Mesenchymal stem cell (in vitro differentiated cells and primary cell): ENCODE data around the gene FNTB.

Experiments
- DNase-seq: peaks from one replicate; pipeline ENCODE4 v3.0.0-alpha.2; 2013
- H2AFZ ChIP-seq: one replicate; pipeline ENCODE4 v1.6.1; 2013; ENCODE audit warnings: low read depth, mild to moderate bottlenecking, control low read depth, inconsistent platforms, low read length, moderate library complexity
- H2AK5ac ChIP-seq: 2 replicates; pipeline ENCODE4 v1.6.1; 2013; ENCODE audit warnings: low read length, moderate library complexity, mild to moderate bottlenecking, inconsistent platforms; ENCODE audit not compliant: severe bottlenecking
- H2BK120ac ChIP-seq: one replicate; pipeline ENCODE4 v1.6.1; 2013; ENCODE audit warnings: low read depth, mild to moderate bottlenecking, inconsistent platforms, low read length, moderate library complexity
- H2BK12ac ChIP-seq, 2 experiments: one replicate each; pipeline ENCODE4 v1.6.1; 2013; ENCODE audit warnings: inconsistent platforms in 2 of 2, low read length in 2 of 2, mild to moderate bottlenecking in 2 of 2, moderate library complexity in 2 of 2, control low read depth in 1 of 2
- H2BK15ac ChIP-seq: one replicate; pipeline ENCODE4 v1.6.1; 2013; ENCODE audit warnings: mild to moderate bottlenecking, low read depth, inconsistent platforms; ENCODE audit not compliant: poor library complexity, severe bottlenecking
- H2BK5ac ChIP-seq: 2 replicates; pipeline ENCODE4 v1.6.1; 2013; ENCODE audit warnings: low read depth, mild to moderate bottlenecking, low read length, control low read depth, inconsistent platforms; ENCODE audit not compliant: poor library complexity, severe bottlenecking
- H3K14ac ChIP-seq, 2 experiments: one replicate each; pipeline ENCODE4 v1.6.1; 2013; ENCODE audit warnings: inconsistent platforms in 2 of 2, low read length in 2 of 2, control low read depth in 1 of 2, mild to moderate bottlenecking in 1 of 2, moderate library complexity in 1 of 2
- H3K18ac ChIP-seq, 2 experiments: one replicate each; pipeline ENCODE4 v1.6.1; 2013; ENCODE audit warnings: inconsistent platforms in 2 of 2, low read length in 2 of 2, control low read depth in 1 of 2, low read depth in 1 of 2, mild to moderate bottlenecking in 1 of 2
- H3K23ac ChIP-seq, 2 experiments: one replicate each; pipeline ENCODE4 v1.6.1; 2013; ENCODE audit warnings: inconsistent platforms in 2 of 2, low read length in 2 of 2, mild to moderate bottlenecking in 2 of 2, moderate library complexity in 2 of 2, control low read depth in 1 of 2
- H3K27ac ChIP-seq: 2 replicates; pipeline ENCODE4 v1.5.1; 2013; ENCODE audit warnings: mild to moderate bottlenecking, moderate library complexity, low read length, control low read depth, inconsistent platforms; ENCODE audit not compliant: poor library complexity, severe bottlenecking
- H3K27me3 ChIP-seq, 2 experiments: 2 replicates each; pipeline versions ENCODE4 v1.6.1 to v1.7.0; 2013; ENCODE audit warnings: low read length in 2 of 2, mild to moderate bottlenecking in 2 of 2, moderate library complexity in 2 of 2, control low read depth in 1 of 2, inconsistent platforms in 1 of 2; ENCODE audit not compliant: control insufficient read depth in 1 of 2, insufficient read depth in 1 of 2
- H3K36me3 ChIP-seq, 2 experiments: 2 replicates each; pipeline versions ENCODE4 v1.6.1 to v1.7.0; 2013; ENCODE audit warnings: low read length in 2 of 2, control low read depth in 1 of 2, inconsistent platforms in 1 of 2, low read depth in 1 of 2, mild to moderate bottlenecking in 1 of 2; ENCODE audit not compliant: insufficient read depth in 2 of 2, control insufficient read depth in 1 of 2
- H3K4ac ChIP-seq, 2 experiments: one replicate each; pipeline ENCODE4 v1.6.1; 2013; ENCODE audit warnings: inconsistent platforms in 2 of 2, low read length in 2 of 2, mild to moderate bottlenecking in 2 of 2, moderate library complexity in 2 of 2, control low read depth in 1 of 2, low read depth in 1 of 2
- H3K4me1 ChIP-seq: 2 replicates; pipeline ENCODE4 v1.6.1; 2013; ENCODE audit warnings: low read depth, low read length, control low read depth; ENCODE audit not compliant: control insufficient read depth, insufficient read depth
- H3K4me2 ChIP-seq: 2 replicates; pipeline ENCODE4 v1.6.1; 2013; ENCODE audit warnings: low read length, mild to moderate bottlenecking, inconsistent platforms; ENCODE audit not compliant: poor library complexity, severe bottlenecking
- H3K4me3 ChIP-seq, 2 experiments: 2 replicates each; pipeline versions ENCODE4 v1.5.1 to v1.7.0; 2013; ENCODE audit warnings: low read length in 2 of 2, mild to moderate bottlenecking in 2 of 2, control low read depth in 1 of 2, low read depth in 1 of 2; ENCODE audit not compliant: insufficient read depth in 1 of 2
- H3K79me1 ChIP-seq: replicated peaks from 2 replicates; pipeline ENCODE4 v1.6.1; 2013; ENCODE audit warnings: mild to moderate bottlenecking, control low read depth, low read length, inconsistent platforms; ENCODE audit not compliant: poor library complexity, severe bottlenecking
- H3K9ac ChIP-seq: 2 replicates; pipeline ENCODE4 v1.7.0; 2013; ENCODE audit warnings: mild to moderate bottlenecking, low read length, moderate library complexity
- H3K9me3 ChIP-seq: 2 replicates; pipeline ENCODE4 v1.7.0; 2013; ENCODE audit warnings: mild to moderate bottlenecking, low read length; ENCODE audit not compliant: control insufficient read depth
- H4K8ac ChIP-seq: one replicate; pipeline ENCODE4 v1.6.1; 2013; ENCODE audit warnings: inconsistent platforms, mild to moderate bottlenecking, low read length, moderate library complexity
- H4K91ac ChIP-seq: one replicate; pipeline ENCODE4 v1.6.1; 2013; ENCODE audit warnings: mild to moderate bottlenecking, low read length, inconsistent platforms
- WGBS: methylation state at CpG from one replicate; pipeline ENCODE4 v1.1.7; 2013; ENCODE audit warnings: mixed read lengths; 5-methylcytosine and 5-hydroxymethylcytosine counted together

FNTB gene

DNA sequence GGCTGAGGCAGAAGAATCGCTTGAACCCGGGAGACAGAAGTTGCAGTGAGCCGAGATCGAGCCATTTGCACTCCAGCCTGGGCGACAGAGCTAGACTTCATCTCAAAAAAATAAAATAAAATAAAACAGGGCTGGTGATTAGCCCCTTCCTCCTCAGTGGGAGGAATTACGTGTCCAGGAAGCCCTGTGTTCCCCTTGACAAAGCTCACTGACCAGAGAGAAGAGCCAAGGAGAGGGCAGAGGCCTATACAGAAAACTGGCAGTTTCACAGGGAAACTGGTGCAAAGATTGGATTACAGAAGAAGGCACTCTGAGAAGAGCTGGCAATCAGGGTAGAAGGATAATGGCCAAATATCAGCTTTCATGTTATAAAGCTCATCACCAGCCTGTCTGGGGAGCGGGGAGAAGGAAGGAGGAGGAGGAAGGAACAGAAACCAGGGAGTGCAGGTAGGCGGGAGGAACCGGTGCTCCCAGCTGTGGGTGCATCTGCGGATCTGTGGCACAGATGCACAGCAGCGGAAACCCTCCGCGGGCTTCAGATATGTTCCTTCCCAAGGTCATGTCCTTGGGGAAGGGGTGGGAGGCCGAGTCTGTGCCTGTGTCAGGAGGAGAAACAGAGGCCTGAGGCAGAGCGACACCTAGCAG is 21.2 kb upstream of the FNTB start:
- Histone ChIP-seq H3K36me3 (peaks cover 0 to 31% of the 10 kb centered on the region in 2 experiments), H3K14ac (no peak overlapping the region), H3K27ac (no peak overlapping the region), H2BK15ac (no peak overlapping the region), H4K8ac (no peak overlapping the region), H3K4me3 (no peak overlapping the region), H3K23ac (no peak overlapping the region), H3K79me1 (peaks cover 16% of the 10 kb centered on the region), H2BK5ac (no peak overlapping the region), H2AK5ac (no peak overlapping the region), H3K4me2 (no peak overlapping the region), H2BK120ac (no peak overlapping the region), H3K18ac (no peak overlapping the region), H4K91ac (no peak overlapping the region), H3K9ac (no peak overlapping the region), H2AFZ (no peak overlapping the region), H3K27me3 (no peaks in the 10 kb centered on the region), H3K4ac (no peak overlapping the region), H3K9me3 (no peaks in the 10 kb centered on the region), H3K4me1 (peaks cover 46% of the 10 kb centered on the region), H2BK12ac (no peak overlapping the region)
- WGBS, result 90% methylated on average over 9 of the region's 15 CpGs
- no peak for DNase-seq

DNA sequence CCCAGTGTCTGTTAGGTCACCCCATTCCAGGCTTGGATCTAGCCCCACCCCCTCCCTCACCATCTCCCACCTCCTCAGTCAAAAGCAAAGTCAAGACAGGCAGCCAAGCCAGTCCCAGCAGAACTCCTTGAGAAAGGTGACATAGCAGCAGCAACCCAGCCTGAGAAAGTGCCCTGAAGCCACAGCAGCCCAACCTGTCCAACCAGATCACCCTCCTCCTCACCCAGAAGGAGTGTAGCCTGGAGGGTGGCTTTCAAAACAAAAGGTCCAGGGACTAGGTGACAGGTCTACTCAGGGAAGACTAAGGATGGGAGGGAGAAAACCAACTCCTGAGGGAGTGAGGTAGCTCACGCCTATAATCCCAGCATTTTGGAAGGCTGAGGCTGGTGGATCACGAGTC is 19.7 kb upstream of the FNTB start:
- Histone ChIP-seq H3K27me3 (peaks cover 0 to 7% of the 10 kb centered on the region in 2 experiments), H3K36me3 (peaks cover 0 to 23% of the 10 kb centered on the region in 2 experiments), H2AK5ac (peak overlapping the region; percentile 41), H2BK15ac (no peak overlapping the region), H3K9ac (no peak overlapping the region), H3K14ac (no peak overlapping the region), H3K4me3 (no peak overlapping the region), H3K79me1 (peaks cover 7% of the 10 kb centered on the region), H2AFZ (no peak overlapping the region), H3K23ac (no peak overlapping the region), H2BK120ac (no peak overlapping the region), H2BK5ac (no peak overlapping the region), H2BK12ac (no peak overlapping the region), H3K4ac (no peak overlapping the region), H4K8ac (no peak overlapping the region), H4K91ac (no peak overlapping the region), H3K27ac (no peak overlapping the region), H3K18ac (no peak overlapping the region), H3K9me3 (no peaks in the 10 kb centered on the region), H3K4me2 (no peak overlapping the region), H3K4me1 (peaks cover 43% of the 10 kb centered on the region)
- WGBS, result 80% methylated on average over 1 of the region's 2 CpGs
- DNase-seq, result no peak

DNA sequence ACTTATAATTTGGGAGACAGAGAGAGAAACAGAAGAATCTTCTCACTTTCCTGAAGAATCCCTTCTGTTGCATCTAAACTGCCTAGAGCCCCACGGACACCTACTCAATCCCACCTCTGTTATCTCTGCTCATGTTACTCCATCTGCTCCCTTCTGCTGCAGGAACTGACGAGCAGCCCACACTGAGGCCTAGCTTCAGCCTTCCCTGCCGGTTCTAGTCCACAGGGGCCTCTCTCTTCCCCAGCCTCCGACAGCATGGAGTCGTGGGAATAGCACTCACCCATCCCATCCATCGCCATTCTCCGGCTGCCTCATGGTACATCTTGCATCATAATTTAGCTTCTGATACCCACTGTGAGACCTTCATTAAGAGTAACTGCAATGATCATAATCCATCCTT is 18.5 kb upstream of the FNTB start:
- no peak overlapping the region for H3K4me3 ChIP-seq
- H4K91ac ChIP-seq, result no peak overlapping the region
- H3K14ac ChIP-seq, result no peak overlapping the region
- peaks cover 45% of the 10 kb centered on the region for H3K4me1 ChIP-seq
- H3K4me2 ChIP-seq, result no peak overlapping the region
- H2BK5ac ChIP-seq, result no peak overlapping the region
- H2BK15ac ChIP-seq, result no peak overlapping the region
- peak overlapping the region; percentile 63 for H2AK5ac ChIP-seq
- no peak for DNase-seq
- H3K23ac ChIP-seq, result no peak overlapping the region
- H3K36me3 ChIP-seq, result peaks cover 0 to 22% of the 10 kb centered on the region in 2 experiments
- H3K18ac ChIP-seq, result no peak overlapping the region
- H2BK120ac ChIP-seq, result no peak overlapping the region
- WGBS, result 82% methylated on average over 7 of the region's 7 CpGs
- H2BK12ac ChIP-seq, result no peak overlapping the region
- no peak overlapping the region for H3K9ac ChIP-seq
- H3K27ac ChIP-seq, result peak overlapping the region; percentile 82
- no peak overlapping the region for H3K4ac ChIP-seq
- H3K27me3 ChIP-seq, result peaks cover 0 to 7% of the 10 kb centered on the region in 2 experiments
- H3K79me1 ChIP-seq, result peaks cover 5% of the 10 kb centered on the region
- no peak overlapping the region for H2AFZ ChIP-seq
- H3K9me3 ChIP-seq, result no peaks in the 10 kb centered on the region
- no peak overlapping the region for H4K8ac ChIP-seq

DNA sequence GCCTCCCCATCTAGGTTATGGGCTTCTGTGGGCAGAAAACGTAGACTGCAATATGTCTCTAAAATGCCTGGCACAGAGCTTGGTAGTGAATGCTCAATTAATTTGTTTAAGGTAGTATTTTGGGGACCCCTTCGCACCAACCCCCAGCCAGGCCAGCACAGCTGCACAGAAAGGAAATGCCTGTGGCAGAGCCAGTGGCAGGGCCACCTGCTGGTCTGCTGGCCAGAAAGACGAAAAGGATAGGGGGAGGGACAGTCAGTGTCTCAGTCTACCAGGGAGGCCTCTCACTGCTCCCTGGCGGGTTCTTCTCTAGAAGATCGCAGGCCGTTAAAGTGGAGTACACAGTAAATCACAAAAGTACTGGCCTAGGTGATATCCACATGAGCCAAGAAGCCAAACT is 18.0 kb upstream of the FNTB start:
- peaks cover 41% of the 10 kb centered on the region for H3K4me1 ChIP-seq
- H3K9me3 ChIP-seq, result no peaks in the 10 kb centered on the region
- no peak overlapping the region for H4K8ac ChIP-seq
- 72% methylated on average over 6 of the region's 6 CpGs for WGBS
- no peak overlapping the region for H2BK5ac ChIP-seq
- H3K23ac ChIP-seq, result no peak overlapping the region
- peak overlapping the region; percentile 82 for H3K27ac ChIP-seq
- peaks cover 0 to 17% of the 10 kb centered on the region in 2 experiments for H3K36me3 ChIP-seq
- H3K4me2 ChIP-seq, result peak overlapping the region; percentile 48
- peaks cover 0 to 7% of the 10 kb centered on the region in 2 experiments for H3K27me3 ChIP-seq
- H2BK12ac ChIP-seq, result no peak overlapping the region
- DNase-seq, result no peak
- no peak overlapping the region for H2AK5ac ChIP-seq
- no peak overlapping the region for H3K4me3 ChIP-seq
- H3K9ac ChIP-seq, result no peak overlapping the region
- no peak overlapping the region for H2BK15ac ChIP-seq
- H3K4ac ChIP-seq, result no peak overlapping the region
- no peak overlapping the region for H2BK120ac ChIP-seq
- H4K91ac ChIP-seq, result no peak overlapping the region
- H3K79me1 ChIP-seq, result peaks cover 2% of the 10 kb centered on the region
- no peak overlapping the region for H3K18ac ChIP-seq
- no peak overlapping the region for H2AFZ ChIP-seq
- no peak overlapping the region for H3K14ac ChIP-seq
